Breast epithelium (tissue), 4 donors: ENCODE results near the gene FAM221B. TPM values are rescaled to one million over a fixed set of nuclear protein-coding genes. Genes with fewer than 3 reads are reported as not detected.

Source experiments
- DNase-seq, 2 donors: peaks; one replicate each; pipeline ENCODE4 v3.0.0-alpha.2; 2019; ENCODE audit warnings: low spot score in 2 of 2
- H3K27ac ChIP-seq, 2 donors: fragments of 200-600 bp; sonication (generic) in 1 of 2; one replicate each; pipeline ENCODE4 v1.5.1; 2016 to 2019; ENCODE audit warnings: mild to moderate bottlenecking in 1 of 2
- H3K27me3 ChIP-seq, 2 donors: fragments of 200-600 bp; sonication (generic) in 1 of 2; one replicate each; pipeline versions ENCODE4 v1.5.1 to v1.6.0; 2017 to 2019; ENCODE audit warnings: control low read depth in 1 of 2, mild to moderate bottlenecking in 1 of 2
- H3K36me3 ChIP-seq: fragments of 200-600 bp; one replicate; pipeline ENCODE4 v1.5.1; 2019
- H3K4me1 ChIP-seq, 2 donors: fragments of 200-600 bp; sonication (generic); one replicate each; pipeline ENCODE4 v1.5.1; 2016 to 2019; ENCODE audit warnings: control low read depth in 1 of 2
- H3K4me3 ChIP-seq, 3 donors: fragments of 200-600 bp; sonication (generic); 1 replicate in 2 of 3; 2 replicates in 1 of 3; pipeline ENCODE4 v1.5.1; 2016 to 2019; ENCODE audit warnings: mild to moderate bottlenecking in 3 of 3, moderate library complexity in 2 of 3
- H3K9me3 ChIP-seq, 2 donors: fragments of 200-600 bp; sonication (generic) in 1 of 2; one replicate each; pipeline ENCODE4 v1.5.1; 2016 to 2019; ENCODE audit warnings: control low read depth in 1 of 2
- CTCF ChIP-seq, 3 donors: fragments of 450-650 bp; IDR thresholded peaks; one replicate each; pipeline ENCODE4 v1.5.1; 2016 to 2017; ENCODE audit warnings: antibody characterized with exemption in 3 of 3, mild to moderate bottlenecking in 3 of 3, moderate library complexity in 3 of 3
- POLR2A ChIP-seq: fragments of 450-650 bp; IDR thresholded peaks from one replicate; pipeline ENCODE4 v1.6.1; 2016; ENCODE audit warnings: antibody characterized with exemption, mild to moderate bottlenecking, moderate library complexity
- POLR2AphosphoS5 ChIP-seq, 3 donors: sonication (generic); formaldehyde crosslinking; IDR thresholded peaks; one replicate each; pipeline ENCODE4 v1.6.1; 2017; ENCODE audit warnings: antibody characterized with exemption in 3 of 3
- intact Hi-C: fragments of 100-400 bp; cut with DNase I; formaldehyde crosslinking; loops from one replicate; pipeline ENCODE4 v1.15.1; 2023; ENCODE audit warnings: low total_unique reads
- total RNA-seq, 3 donors: library from RNA; depleted of rRNA; stranded (reverse); fragments of >200 nt; gene quantifications; one replicate each; pipeline ENCODE4 v1.1.0, GENCODE V29; 2016

Gene FAM221B
- total RNA-seq, 3 donors from 2014 or later: 0.15 TPM; not detected in 2

- DNase-seq: no peak
- TF ChIP-seq POLR2A: no peak
- no peak for TF ChIP-seq POLR2AphosphoS5 (IDR thresholded peaks at IDR 0.05)
- no peak for TF ChIP-seq CTCF (IDR thresholded peaks at IDR 0.05)
- H3K4me1 ChIP-seq: peaks cover 0 to 15% of the 10 kb centered on the region in 2 donors
- no peaks in the 10 kb centered on the region for H3K27me3 ChIP-seq
- intact Hi-C loops: no loop called here
- H3K27ac ChIP-seq: no peak overlapping the region
- no peaks in the 10 kb centered on the region for H3K36me3 ChIP-seq
- no peaks in the 10 kb centered on the region for H3K9me3 ChIP-seq
- H3K4me3 ChIP-seq: no peak overlapping the region
Observed at GRCh38 chr9:35766997-35767396, 61.5 kb downstream of the FAM221B start.

Other genes with a start within 250 kb of the FAM221B start
- 10 to 100 TPM; 26.5 to 50.4 (median 33.8) TPM for gene TESK1, start 223.5 kb downstream of the FAM221B start, total RNA-seq
- 1 to 10 TPM; 3.6 to 6.4 (median 5.1) TPM for gene CD72, start 210.3 kb downstream of the FAM221B start, total RNA-seq
- 1 to 10 TPM; 1.2 to 3.2 (median 1.3) TPM for gene SIT1, start 177.8 kb downstream of the FAM221B start, total RNA-seq
- 1,000 to 10,000 TPM; 1,664 to 2,064 (median 2,058) TPM for gene RMRP, start 170.7 kb downstream of the FAM221B start, total RNA-seq
- gene CCDC107, start 170.4 kb downstream of the FAM221B start, total RNA-seq: 100 to 1,000 TPM in 1 of 3 donors, 10 to 100 TPM in 2; 18.3 to 102 (median 35.4) TPM
- 1 to 10 TPM in 1 of 3 donors, under 1 TPM in 2; 0.59 to 1.6 (median 0.80) TPM for gene ARHGEF39, start 163.5 kb downstream of the FAM221B start, total RNA-seq
- gene CA9, start 154.8 kb downstream of the FAM221B start, total RNA-seq: 1 to 10 TPM in 1 of 3 donors, under 1 TPM in 1, not detected in 1; 0.16 to 5.0 TPM
- gene TPM2, start 138.8 kb downstream of the FAM221B start, total RNA-seq: 100 to 1,000 TPM; 143 to 402 (median 258) TPM
- 100 to 1,000 TPM; 163 to 497 (median 215) TPM for gene TLN1, start 96.5 kb downstream of the FAM221B start, total RNA-seq
- 10 to 100 TPM; 46.4 to 49.9 (median 47.2) TPM for gene CREB3, start 96.1 kb downstream of the FAM221B start, total RNA-seq
- 10 to 100 TPM; 44.5 to 63.8 (median 57.0) TPM for gene GBA2, start 79.5 kb downstream of the FAM221B start, total RNA-seq
- 10 to 100 TPM; 16.7 to 20.1 (median 17.4) TPM for gene RGP1, start 79.4 kb downstream of the FAM221B start, total RNA-seq
- not detected for gene MSMP, start 74.5 kb downstream of the FAM221B start, total RNA-seq
- 10 to 100 TPM; 10.2 to 34.2 (median 14.7) TPM for gene NPR2, start 37.1 kb downstream of the FAM221B start, total RNA-seq
- 1 to 10 TPM; 1.1 to 2.2 (median 1.3) TPM for gene SPAG8, start 16.5 kb downstream of the FAM221B start, total RNA-seq
- 10 to 100 TPM; 25.0 to 55.7 (median 32.1) TPM for gene HINT2, start 13.7 kb downstream of the FAM221B start, total RNA-seq
- gene TMEM8B, start 496 bp upstream of the FAM221B start, total RNA-seq: 1 to 10 TPM; 4.9 to 7.9 (median 6.7) TPM
- not detected for gene OR13J1, start 41.7 kb upstream of the FAM221B start, total RNA-seq
- gene HRCT1, start 77.5 kb upstream of the FAM221B start, total RNA-seq: 10 to 100 TPM in 2 of 3 donors, 1 to 10 TPM in 1; 3.4 to 16.0 (median 12.8) TPM
- gene SPAAR, start 80.8 kb upstream of the FAM221B start, total RNA-seq: 10 to 100 TPM in 1 of 3 donors, 1 to 10 TPM in 2; 4.8 to 13.4 (median 8.6) TPM
- not detected for gene OR2S2, start 129.4 kb upstream of the FAM221B start, total RNA-seq
- gene RECK, start 208.2 kb upstream of the FAM221B start, total RNA-seq: 10 to 100 TPM; 12.7 to 25.6 (median 17.7) TPM